H1 (cell line): ENCODE measurements around the gene GPR137.

Source experiments
- CBX5 ChIP-seq: fragments of 300-800, 300-1000 bp; sonication (generic); IDR thresholded peaks from 2 replicates; pipeline ENCODE4 v1.7.1; 2016; ENCODE audit warnings: antibody characterized with exemption, low read length, low read depth
- CTCF ChIP-seq, 3 experiments: IDR thresholded peaks; 1 replicate in 2 of 3; 2 replicates in 1 of 3; pipeline versions ENCODE4 v1.5.1 to v1.6.1; 2011; ENCODE audit warnings: low read length in 3 of 3, mild to moderate bottlenecking in 3 of 3, inconsistent platforms in 2 of 3, low read depth in 1 of 3, moderate library complexity in 1 of 3; ENCODE audit not compliant: insufficient read depth in 1 of 3; ENCODE audit errors: control extremely low read depth in 1 of 3
- E2F6 ChIP-seq: IDR thresholded peaks from 2 replicates; pipeline ENCODE4 v1.6.1; 2012; ENCODE audit warnings: inconsistent platforms
- MAFK ChIP-seq: IDR thresholded peaks from 2 replicates; pipeline ENCODE4 v1.6.1; 2012; ENCODE audit warnings: low read depth, mild to moderate bottlenecking, improper control_type of control experiment, low read length
- POLR2A ChIP-seq, 2 experiments: IDR thresholded peaks; 1 replicate in 1 of 2; 2 replicates in 1 of 2; pipeline ENCODE4 v1.6.1; 2011; ENCODE audit warnings: low read depth in 2 of 2, low read length in 2 of 2, mild to moderate bottlenecking in 2 of 2; ENCODE audit errors: control extremely low read depth in 1 of 2

GRCh38 chr11:64294774-64295173 lies 9.1 kb downstream of the GPR137 start:
- TF ChIP-seq CTCF (IDR thresholded peaks at IDR 0.05; ENCODE audit: control extremely low read depth in 1 of 3, insufficient read depth in 1 of 3, low read depth in 1 of 3, low read length in 3 of 3) (no peak), E2F6 (no peak), MAFK (no peak), CBX5 (no peak), POLR2A (IDR thresholded peaks at IDR 0.05; ENCODE audit: control extremely low read depth in 1 of 2, low read depth in 2 of 2, low read length in 2 of 2) (no peak)
